ENCODE measurements around the gene FBXO2.

DNA sequence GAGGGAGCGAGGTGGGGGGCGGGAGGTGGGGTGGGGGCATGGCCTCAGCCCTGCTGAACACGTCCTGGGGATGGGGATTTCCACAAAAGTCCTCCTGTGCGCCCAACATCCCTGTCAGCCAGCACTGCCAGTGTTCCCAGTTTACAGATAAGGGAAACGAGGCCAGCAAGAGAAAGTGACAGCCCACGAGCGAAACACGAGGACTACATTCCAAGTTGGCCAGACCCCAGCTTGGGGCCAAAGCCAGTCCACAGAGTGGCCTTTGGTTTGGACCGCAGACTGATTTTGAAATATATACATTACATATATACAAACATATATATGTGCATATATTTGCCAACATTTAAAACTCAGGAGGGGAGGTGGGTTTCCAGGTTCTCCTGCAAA is 5.0 kb downstream of the FBXO2 start:
- TF ChIP-seq, protein P1, sequence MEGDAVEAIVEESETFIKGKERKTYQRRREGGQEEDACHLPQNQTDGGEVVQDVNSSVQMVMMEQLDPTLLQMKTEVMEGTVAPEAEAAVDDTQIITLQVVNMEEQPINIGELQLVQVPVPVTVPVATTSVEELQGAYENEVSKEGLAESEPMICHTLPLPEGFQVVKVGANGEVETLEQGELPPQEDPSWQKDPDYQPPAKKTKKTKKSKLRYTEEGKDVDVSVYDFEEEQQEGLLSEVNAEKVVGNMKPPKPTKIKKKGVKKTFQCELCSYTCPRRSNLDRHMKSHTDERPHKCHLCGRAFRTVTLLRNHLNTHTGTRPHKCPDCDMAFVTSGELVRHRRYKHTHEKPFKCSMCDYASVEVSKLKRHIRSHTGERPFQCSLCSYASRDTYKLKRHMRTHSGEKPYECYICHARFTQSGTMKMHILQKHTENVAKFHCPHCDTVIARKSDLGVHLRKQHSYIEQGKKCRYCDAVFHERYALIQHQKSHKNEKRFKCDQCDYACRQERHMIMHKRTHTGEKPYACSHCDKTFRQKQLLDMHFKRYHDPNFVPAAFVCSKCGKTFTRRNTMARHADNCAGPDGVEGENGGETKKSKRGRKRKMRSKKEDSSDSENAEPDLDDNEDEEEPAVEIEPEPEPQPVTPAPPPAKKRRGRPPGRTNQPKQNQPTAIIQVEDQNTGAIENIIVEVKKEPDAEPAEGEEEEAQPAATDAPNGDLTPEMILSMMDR (IDR thresholded peaks at IDR 0.05), result no peak
- no peak for TF ChIP-seq POLR2A (IDR thresholded peaks at IDR 0.05)
